Measurements from ENCODE around the gene AKAP13.

AKAP13 gene

GRCh38 chr15:85457392-85457968 lies 77.1 kb downstream of the AKAP13 start:
- no peak for TF ChIP-seq CTCF (conservative IDR thresholded peaks at IDR 0.05)
- H3K27ac ChIP-seq, result no peak overlapping the region

- no peak overlapping the region for H3K27ac ChIP-seq
- TF ChIP-seq CTCF (conservative IDR thresholded peaks at IDR 0.05) (no peak), ZFX (IDR thresholded peaks at IDR 0.05) (no peak)
Measured at GRCh38 chr15:85458764-85459163, 78.4 kb downstream of the AKAP13 start.

- H3K27ac ChIP-seq, result no peak overlapping the region
- TF ChIP-seq CTCF (conservative IDR thresholded peaks at IDR 0.05), result no peak
- no peak for TF ChIP-seq ZFX (IDR thresholded peaks at IDR 0.05)
Measured at GRCh38 chr15:85462029-85462428, 81.6 kb downstream of the AKAP13 start.

GRCh38 chr15:85463276-85463892 lies 83.0 kb downstream of the AKAP13 start:
- H3K27ac ChIP-seq, result no peak overlapping the region
- TF ChIP-seq ZFX (IDR thresholded peaks at IDR 0.05), result no peak
- TF ChIP-seq CTCF (conservative IDR thresholded peaks at IDR 0.05), result no peak

GRCh38 chr15:85463976-85464375 lies 83.6 kb downstream of the AKAP13 start:
- no peak overlapping the region for H3K27ac ChIP-seq
- TF ChIP-seq ZFX (IDR thresholded peaks at IDR 0.05), result no peak
- TF ChIP-seq CTCF (conservative IDR thresholded peaks at IDR 0.05), result no peak

GRCh38 chr15:85464471-85464870 lies 84.1 kb downstream of the AKAP13 start:
- no peak for TF ChIP-seq CTCF (conservative IDR thresholded peaks at IDR 0.05)
- TF ChIP-seq ZFX (IDR thresholded peaks at IDR 0.05), result no peak
- H3K27ac ChIP-seq, result no peak overlapping the region

- H3K27ac ChIP-seq, result no peak overlapping the region
- TF ChIP-seq CTCF (conservative IDR thresholded peaks at IDR 0.05) (no peak), ZFX (IDR thresholded peaks at IDR 0.05) (no peak)
Measured at GRCh38 chr15:85470563-85471271, 90.3 kb downstream of the AKAP13 start.

Measured in C4-2B (cell line).